Measurements from ENCODE around the gene INPP5A.
A peak's percentile ranks its signal among the peaks of the same experiment; 100 is the strongest.

DNA sequence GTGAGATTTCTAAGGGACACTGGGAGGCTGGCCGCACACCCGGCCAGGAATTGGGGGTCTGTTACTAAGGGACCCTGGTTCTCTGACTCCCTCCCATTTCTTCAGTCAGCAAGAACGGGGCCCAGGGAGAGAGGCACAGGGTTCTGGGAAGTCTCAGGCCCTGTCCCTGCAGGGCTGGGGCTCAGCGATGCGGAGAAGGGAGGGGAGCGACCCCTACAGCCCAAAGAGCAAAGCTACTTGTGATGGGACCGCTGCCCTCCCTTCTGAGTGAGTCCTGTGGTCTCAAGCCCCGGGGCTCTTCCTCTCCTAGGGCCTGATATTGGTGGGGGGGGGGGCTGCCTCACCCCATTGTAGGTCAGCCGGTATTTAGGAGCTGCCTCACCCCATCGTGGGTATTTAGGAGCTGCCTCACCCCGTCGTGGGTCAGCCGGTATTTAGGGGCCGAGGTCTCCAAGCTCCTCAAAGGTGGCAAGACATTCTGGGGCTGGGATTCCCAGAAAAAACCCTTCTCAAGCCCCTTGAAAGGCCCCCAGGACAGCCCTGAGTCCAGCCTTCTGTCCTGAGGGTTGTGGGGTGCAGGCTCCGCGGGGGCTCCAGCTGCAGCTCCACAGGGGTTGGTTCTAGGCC lies 265.2 kb downstream of the INPP5A start:
- TF ChIP-seq, protein P1, sequence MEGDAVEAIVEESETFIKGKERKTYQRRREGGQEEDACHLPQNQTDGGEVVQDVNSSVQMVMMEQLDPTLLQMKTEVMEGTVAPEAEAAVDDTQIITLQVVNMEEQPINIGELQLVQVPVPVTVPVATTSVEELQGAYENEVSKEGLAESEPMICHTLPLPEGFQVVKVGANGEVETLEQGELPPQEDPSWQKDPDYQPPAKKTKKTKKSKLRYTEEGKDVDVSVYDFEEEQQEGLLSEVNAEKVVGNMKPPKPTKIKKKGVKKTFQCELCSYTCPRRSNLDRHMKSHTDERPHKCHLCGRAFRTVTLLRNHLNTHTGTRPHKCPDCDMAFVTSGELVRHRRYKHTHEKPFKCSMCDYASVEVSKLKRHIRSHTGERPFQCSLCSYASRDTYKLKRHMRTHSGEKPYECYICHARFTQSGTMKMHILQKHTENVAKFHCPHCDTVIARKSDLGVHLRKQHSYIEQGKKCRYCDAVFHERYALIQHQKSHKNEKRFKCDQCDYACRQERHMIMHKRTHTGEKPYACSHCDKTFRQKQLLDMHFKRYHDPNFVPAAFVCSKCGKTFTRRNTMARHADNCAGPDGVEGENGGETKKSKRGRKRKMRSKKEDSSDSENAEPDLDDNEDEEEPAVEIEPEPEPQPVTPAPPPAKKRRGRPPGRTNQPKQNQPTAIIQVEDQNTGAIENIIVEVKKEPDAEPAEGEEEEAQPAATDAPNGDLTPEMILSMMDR (IDR thresholded peaks at IDR 0.05 in 2 of 3, conservative IDR thresholded peaks at IDR 0.05 in 1 of 3; ENCODE audit: borderline replicate concordance in 1 of 3, insufficient read depth in 1 of 3, low read depth in 2 of 3, low read length in 2 of 3), result peak; percentile 12 to 40 (median 33); a peak in 4 of 6 replicates
- TF ChIP-seq RAD21 (IDR thresholded peaks at IDR 0.05; ENCODE audit: low read depth), result peak; percentile 52; the same call in 1 of the 2 replicates
- TF ChIP-seq ZNF274 (IDR thresholded peaks at IDR 0.05; ENCODE audit: low read depth, low read length), result no peak
- TF ChIP-seq, protein P2, sequence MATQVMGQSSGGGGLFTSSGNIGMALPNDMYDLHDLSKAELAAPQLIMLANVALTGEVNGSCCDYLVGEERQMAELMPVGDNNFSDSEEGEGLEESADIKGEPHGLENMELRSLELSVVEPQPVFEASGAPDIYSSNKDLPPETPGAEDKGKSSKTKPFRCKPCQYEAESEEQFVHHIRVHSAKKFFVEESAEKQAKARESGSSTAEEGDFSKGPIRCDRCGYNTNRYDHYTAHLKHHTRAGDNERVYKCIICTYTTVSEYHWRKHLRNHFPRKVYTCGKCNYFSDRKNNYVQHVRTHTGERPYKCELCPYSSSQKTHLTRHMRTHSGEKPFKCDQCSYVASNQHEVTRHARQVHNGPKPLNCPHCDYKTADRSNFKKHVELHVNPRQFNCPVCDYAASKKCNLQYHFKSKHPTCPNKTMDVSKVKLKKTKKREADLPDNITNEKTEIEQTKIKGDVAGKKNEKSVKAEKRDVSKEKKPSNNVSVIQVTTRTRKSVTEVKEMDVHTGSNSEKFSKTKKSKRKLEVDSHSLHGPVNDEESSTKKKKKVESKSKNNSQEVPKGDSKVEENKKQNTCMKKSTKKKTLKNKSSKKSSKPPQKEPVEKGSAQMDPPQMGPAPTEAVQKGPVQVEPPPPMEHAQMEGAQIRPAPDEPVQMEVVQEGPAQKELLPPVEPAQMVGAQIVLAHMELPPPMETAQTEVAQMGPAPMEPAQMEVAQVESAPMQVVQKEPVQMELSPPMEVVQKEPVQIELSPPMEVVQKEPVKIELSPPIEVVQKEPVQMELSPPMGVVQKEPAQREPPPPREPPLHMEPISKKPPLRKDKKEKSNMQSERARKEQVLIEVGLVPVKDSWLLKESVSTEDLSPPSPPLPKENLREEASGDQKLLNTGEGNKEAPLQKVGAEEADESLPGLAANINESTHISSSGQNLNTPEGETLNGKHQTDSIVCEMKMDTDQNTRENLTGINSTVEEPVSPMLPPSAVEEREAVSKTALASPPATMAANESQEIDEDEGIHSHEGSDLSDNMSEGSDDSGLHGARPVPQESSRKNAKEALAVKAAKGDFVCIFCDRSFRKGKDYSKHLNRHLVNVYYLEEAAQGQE (IDR thresholded peaks at IDR 0.05; ENCODE audit: low read depth), result no peak
- no peak for TF ChIP-seq POLR2AphosphoS5 (IDR thresholded peaks at IDR 0.05; ENCODE audit: low read depth, low read length)
- no peak for TF ChIP-seq SIN3A (IDR thresholded peaks at IDR 0.05; ENCODE audit: low read depth)
